T-helper 1 cell treated with Interleukin-12 subunit alpha and Interleukin-12 subunit beta and Interleukin-4 antibody, amounts not matched to agents 30 μg/mL and 1 μg/mL, for 36 hours (primary cell): ENCODE measurements around the gene ALOX5.
A peak's percentile ranks its signal among the peaks of the same experiment; 100 is the strongest.
"Not testable (repeated sequence)": the region's sequence is repeated elsewhere in the genome, so short reads cannot be mapped to it uniquely, and the experiment has no call there.

Source experiments
- H3K27ac Mint-ChIP-seq: one replicate; pipeline ENCODE4 v1.8.0; 2021; ENCODE audit warnings: mild to moderate bottlenecking, mixed read lengths
- H3K27me3 Mint-ChIP-seq: one replicate; pipeline ENCODE4 v1.8.0; 2021; ENCODE audit warnings: low read depth, mixed read lengths
- H3K36me3 Mint-ChIP-seq: one replicate; pipeline ENCODE4 v1.8.0; 2021; ENCODE audit warnings: low read depth, mixed read lengths
- H3K4me1 Mint-ChIP-seq: one replicate; pipeline ENCODE4 v1.8.0; 2021; ENCODE audit warnings: low read depth, mixed read lengths
- H3K4me3 Mint-ChIP-seq: one replicate; pipeline ENCODE4 v1.8.0; 2021; ENCODE audit warnings: mild to moderate bottlenecking, moderate library complexity, mixed read lengths
- H3K9me3 Mint-ChIP-seq: one replicate; pipeline ENCODE4 v1.8.0; 2021; ENCODE audit warnings: mixed read lengths

Gene ALOX5

GRCh38 chr10:45461034-45461433, 87.0 kb downstream of the ALOX5 start:
- Mint-ChIP-seq H3K9me3 (no peaks in the 10 kb centered on the region), H3K27ac (peak overlapping the region; percentile 18), H3K4me1 (peaks cover 45% of the 10 kb centered on the region), H3K27me3 (no peaks in the 10 kb centered on the region), H3K36me3 (peaks cover 36% of the 10 kb centered on the region), H3K4me3 (no peak overlapping the region)

DNA sequence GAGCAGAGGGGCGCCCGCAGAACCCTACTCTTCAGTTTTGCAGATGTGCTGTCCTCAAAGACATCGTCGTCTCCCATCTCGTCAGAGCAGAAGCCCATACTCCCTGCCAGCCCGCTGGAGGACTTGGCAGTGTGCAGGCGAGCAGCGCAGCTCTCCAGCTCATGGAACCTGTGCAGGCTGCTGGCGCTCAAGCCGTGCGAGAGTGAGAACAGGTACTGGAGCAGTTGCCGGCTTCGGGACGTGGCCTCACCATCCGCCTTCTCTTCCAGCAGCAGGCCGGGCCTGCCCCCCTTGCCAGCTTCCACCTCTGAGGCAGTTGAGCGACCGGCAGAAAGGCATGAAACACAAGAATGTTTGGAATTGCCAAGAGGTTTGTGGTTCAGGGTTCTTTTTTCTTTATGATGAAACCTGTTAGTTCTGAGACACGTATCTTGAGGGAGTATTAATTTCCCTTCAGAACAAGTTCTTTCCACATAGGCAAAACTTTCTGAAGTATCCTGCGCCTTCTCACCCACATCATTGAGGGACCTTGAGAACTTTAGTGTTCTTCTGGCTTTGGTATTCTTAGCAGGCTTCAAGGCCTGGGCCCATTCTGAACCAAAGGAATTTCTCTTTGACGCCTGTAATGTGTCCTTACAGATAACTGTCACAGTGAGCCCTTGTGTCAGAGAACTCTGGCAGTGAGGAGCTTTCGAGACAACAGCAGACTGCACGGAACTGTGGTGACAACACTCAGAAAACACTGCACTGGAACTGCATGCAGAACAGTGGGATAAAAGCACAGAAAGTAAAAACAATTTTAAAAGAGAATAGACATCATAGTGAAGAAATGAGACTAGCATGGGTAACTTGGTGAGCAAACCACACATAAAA, 89.5 kb downstream of the ALOX5 start:
- Mint-ChIP-seq H3K27ac (peak overlapping the region; percentile 39), H3K9me3 (no peaks in the 10 kb centered on the region), H3K4me1 (peaks cover 43% of the 10 kb centered on the region), H3K27me3 (no peaks in the 10 kb centered on the region), H3K36me3 (peaks cover 25% of the 10 kb centered on the region), H3K4me3 (no peak overlapping the region)

DNA sequence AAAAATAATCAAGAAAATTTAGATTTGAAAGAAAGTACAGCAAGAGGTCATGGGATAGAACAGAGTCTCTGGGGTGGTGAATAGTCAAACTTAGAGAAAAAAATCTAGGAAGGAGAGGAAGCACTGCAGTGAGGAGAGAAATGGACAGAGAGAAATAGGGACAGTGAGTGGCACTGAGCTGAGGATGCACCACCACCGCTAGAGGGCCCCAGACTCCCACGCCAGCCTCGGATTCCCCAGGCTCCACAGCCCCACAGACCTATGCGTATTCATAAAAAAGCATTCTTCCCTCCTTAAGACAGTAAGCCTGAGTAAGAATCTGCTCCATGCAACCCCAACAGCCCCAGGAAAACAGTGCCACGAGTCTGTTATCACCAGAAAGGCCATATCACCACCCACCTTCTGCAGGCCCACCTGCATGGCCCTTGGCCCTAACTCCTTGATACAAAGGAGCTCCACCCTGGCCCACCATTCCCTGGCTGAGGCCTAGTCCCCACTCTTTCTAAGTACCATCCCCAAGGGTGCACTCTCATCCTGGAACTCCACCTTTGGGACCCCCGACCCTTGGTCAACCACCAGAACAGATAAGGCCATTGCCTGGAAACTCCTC, 91.0 kb downstream of the ALOX5 start:
- peaks cover 49% of the 10 kb centered on the region for H3K4me1 Mint-ChIP-seq

DNA sequence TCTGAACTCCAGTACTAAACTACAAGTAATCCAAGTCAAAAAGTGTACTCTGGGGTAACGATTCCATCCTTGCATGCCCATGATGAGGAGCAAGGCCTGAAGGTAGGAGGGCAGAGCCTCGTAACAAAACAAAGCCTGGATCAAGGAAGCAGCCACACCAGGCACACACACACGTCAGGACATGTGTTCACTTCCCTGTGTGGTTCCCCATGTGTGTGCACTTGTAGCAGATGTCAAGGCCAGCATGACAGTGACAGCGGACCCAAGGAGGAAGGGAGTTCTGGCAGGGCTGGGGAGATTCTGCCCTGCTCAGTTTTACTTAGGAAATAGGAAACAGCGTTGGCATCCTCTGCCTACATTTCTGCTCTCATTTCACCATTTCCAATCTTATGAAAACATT, 92.8 kb downstream of the ALOX5 start:
- Mint-ChIP-seq H3K4me3 (no peak overlapping the region), H3K4me1 (peaks cover 48% of the 10 kb centered on the region), H3K9me3 (no peaks in the 10 kb centered on the region), H3K36me3 (peaks cover 6% of the 10 kb centered on the region), H3K27me3 (no peaks in the 10 kb centered on the region), H3K27ac (no peak overlapping the region)

More for the DNA sequence above, 91.0 kb downstream of the ALOX5 start:
- H3K27me3 Mint-ChIP-seq, result no peaks in the 10 kb centered on the region
- H3K9me3 Mint-ChIP-seq, result no peaks in the 10 kb centered on the region
- no peak overlapping the region for H3K4me3 Mint-ChIP-seq
- H3K27ac Mint-ChIP-seq, result no peak overlapping the region
- peaks cover 11% of the 10 kb centered on the region for H3K36me3 Mint-ChIP-seq

- Mint-ChIP-seq H3K9me3 (no peaks in the 10 kb centered on the region), H3K27ac (no peak overlapping the region), H3K4me1 (peaks cover 41% of the 10 kb centered on the region), H3K4me3 (no peak overlapping the region), H3K36me3 (peaks cover 4% of the 10 kb centered on the region), H3K27me3 (no peaks in the 10 kb centered on the region)
These were observed 94.1 kb downstream of the ALOX5 start for GRCh38 chr10:45468079-45468478.

DNA sequence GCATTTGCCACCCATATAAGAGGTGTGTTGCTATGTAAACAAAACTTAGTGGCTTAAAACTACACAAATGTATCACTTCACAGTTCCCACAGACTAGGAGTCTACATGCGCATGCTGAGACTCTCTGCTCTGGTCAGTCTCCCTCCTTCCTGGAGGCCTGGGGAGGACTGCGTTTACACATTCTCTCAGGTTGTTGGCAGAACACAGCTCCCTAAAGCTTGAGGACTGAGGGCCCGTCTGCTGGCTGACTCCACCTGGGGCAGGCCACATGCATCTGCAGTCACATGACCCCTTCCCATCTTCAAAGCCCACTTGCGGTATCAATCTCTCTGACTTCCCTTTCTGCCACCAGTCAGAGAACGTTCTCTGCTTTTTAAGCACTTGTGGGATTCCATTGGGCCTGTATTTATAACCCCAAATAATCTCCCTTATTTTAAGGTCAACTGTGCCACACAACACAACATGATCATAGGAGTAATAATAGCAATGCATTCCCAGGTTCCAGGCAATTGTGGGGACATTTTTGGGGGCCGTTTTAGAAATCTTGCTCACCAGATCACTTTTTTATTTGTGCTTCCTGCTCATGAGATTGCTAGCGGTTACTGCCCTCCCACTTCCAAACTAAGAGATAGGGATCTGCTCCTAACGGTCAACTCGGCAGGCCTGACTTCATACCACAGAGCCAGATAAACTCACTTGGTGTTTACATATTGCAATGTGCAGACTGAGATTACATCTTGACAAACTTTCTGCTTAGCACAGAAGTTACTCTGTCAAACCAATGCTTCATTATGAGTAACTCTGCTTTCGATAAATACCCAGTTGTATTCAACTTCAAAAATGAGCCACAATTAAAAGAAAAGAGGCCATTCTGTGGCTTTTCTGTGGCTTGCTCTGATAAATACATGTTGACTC, 96.3 kb downstream of the ALOX5 start:
- H3K27me3 Mint-ChIP-seq, result no peaks in the 10 kb centered on the region
- peak overlapping the region; percentile 39 for H3K4me3 Mint-ChIP-seq
- H3K4me1 Mint-ChIP-seq, result peaks cover 28% of the 10 kb centered on the region
- peak overlapping the region; percentile 83 for H3K27ac Mint-ChIP-seq
- H3K36me3 Mint-ChIP-seq, result peaks cover 4% of the 10 kb centered on the region
- no peaks in the 10 kb centered on the region for H3K9me3 Mint-ChIP-seq

- Mint-ChIP-seq H3K4me1 (peaks cover 26% of the 10 kb centered on the region), H3K36me3 (peaks cover 9% of the 10 kb centered on the region), H3K27me3 (no peaks in the 10 kb centered on the region), H3K9me3 (peaks cover 7% of the 10 kb centered on the region), H3K4me3 (no peak overlapping the region), H3K27ac (peak overlapping the region; percentile 83)
These were observed 97.0 kb downstream of the ALOX5 start for GRCh38 chr10:45471059-45471458.

- Mint-ChIP-seq H3K27ac (no peak overlapping the region), H3K4me1 (peaks cover 24% of the 10 kb centered on the region), H3K27me3 (no peaks in the 10 kb centered on the region), H3K4me3 (no peak overlapping the region), H3K36me3 (peaks cover 10% of the 10 kb centered on the region), H3K9me3 (peaks cover 14% of the 10 kb centered on the region)
These were observed 97.7 kb downstream of the ALOX5 start for GRCh38 chr10:45471531-45472310.

DNA sequence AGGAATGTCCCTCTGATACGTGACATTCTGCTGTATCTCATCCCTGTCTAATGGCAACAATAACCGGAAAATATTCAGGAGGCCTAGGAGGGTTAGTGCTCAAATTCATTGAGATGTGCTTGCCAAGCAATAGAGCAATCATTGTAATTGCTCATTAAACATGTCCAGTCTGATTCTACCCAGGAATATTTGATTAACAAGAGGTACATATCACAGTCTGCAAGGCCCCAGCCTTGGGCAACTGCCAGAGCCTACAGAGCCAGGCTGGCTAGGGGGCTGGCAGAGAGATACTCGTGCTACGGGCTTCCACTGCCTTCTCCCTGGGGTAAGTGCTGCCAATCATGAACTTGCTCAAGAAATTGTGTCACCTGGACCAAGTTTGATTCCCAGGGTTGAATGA, 99.1 kb downstream of the ALOX5 start:
- no peak overlapping the region for H3K27ac Mint-ChIP-seq
- no peak overlapping the region for H3K4me3 Mint-ChIP-seq
- H3K27me3 Mint-ChIP-seq, result no peaks in the 10 kb centered on the region
- H3K9me3 Mint-ChIP-seq, result peaks cover 28% of the 10 kb centered on the region
- H3K4me1 Mint-ChIP-seq, result peaks cover 24% of the 10 kb centered on the region
- H3K36me3 Mint-ChIP-seq, result peaks cover 11% of the 10 kb centered on the region

DNA sequence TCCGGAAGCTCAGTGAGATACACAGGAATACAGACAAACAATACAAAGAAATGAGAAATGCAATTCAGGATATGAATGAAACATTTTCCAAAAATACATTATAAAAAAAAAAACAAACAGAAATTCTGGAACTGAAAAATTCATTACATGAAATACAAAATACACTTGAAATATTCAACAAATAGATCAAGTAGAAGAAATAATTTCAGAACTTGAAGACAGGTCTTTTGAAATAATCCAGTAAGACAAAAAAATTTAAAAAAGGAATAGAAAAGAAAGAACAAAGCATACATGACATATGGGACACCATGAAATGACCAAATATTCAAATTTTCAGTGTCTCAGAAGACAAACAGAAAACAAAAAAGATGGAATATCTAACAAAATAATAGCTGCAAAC, 102.5 kb downstream of the ALOX5 start:
- Mint-ChIP-seq H3K4me1 (peaks cover 7% of the 10 kb centered on the region), H3K9me3 (peaks cover 46% of the 10 kb centered on the region), H3K27ac (no peak overlapping the region), H3K27me3 (no peaks in the 10 kb centered on the region), H3K4me3 (no peak overlapping the region), H3K36me3 (peaks cover 16% of the 10 kb centered on the region)

- Mint-ChIP-seq H3K27ac (no peak overlapping the region), H3K36me3 (peaks cover 22% of the 10 kb centered on the region), H3K4me1 (peaks cover 2% of the 10 kb centered on the region), H3K4me3 (no peak overlapping the region), H3K9me3 (peaks cover 46% of the 10 kb centered on the region), H3K27me3 (no peaks in the 10 kb centered on the region)
These were observed 106.3 kb downstream of the ALOX5 start for GRCh38 chr10:45480294-45480693.

DNA sequence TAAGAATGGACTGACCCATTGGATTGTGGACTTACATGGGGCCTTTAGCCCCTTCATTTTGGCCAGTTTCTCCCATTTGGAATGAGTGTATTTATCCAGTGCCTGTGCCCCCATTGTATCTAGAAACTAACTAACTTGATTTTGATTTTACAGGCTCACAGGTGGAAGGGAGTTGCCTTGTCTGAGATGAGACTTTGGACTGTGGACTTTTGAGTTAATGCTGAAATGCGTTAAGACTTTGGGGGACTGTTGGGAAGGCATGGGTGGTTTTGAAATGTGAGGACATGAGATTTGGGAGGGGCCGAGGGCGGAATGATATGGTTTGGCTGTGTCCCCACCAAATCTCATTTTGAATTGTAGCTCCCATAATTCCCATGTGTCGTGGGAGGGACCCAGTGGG, 107.1 kb downstream of the ALOX5 start:
- H3K27ac Mint-ChIP-seq, H3K27me3 Mint-ChIP-seq, H3K4me1 Mint-ChIP-seq, H3K4me3 Mint-ChIP-seq: not testable (repeated sequence)
- Mint-ChIP-seq H3K9me3 (peaks cover 38% of the 10 kb centered on the region), H3K36me3 (peaks cover 17% of the 10 kb centered on the region)

GRCh38 chr10:45483002-45483401, 109.0 kb downstream of the ALOX5 start:
- Mint-ChIP-seq H3K36me3 (peaks cover 16% of the 10 kb centered on the region), H3K9me3 (peaks cover 19% of the 10 kb centered on the region), H3K27ac (no peak overlapping the region), H3K27me3 (no peaks in the 10 kb centered on the region), H3K4me3 (no peak overlapping the region), H3K4me1 (peaks cover 2% of the 10 kb centered on the region)

DNA sequence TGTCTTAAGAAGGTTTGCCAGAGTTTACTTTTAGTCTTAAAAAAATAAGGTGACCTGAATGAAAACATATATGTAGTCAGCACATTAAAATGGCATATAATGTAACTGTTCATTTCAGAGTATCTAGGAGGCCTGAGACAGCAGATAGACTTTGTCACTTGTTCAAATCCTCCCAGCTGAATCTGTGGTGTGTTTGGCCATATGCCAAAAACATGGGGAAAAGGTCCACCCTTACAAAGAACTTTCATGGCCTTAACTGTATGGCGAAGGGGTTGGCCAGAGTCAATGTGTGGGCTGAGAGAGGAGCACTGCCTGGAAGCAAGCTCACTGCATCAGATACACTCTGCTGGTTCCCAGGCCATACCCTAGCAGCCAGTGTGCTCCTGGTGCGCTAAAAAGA, 113.7 kb downstream of the ALOX5 start:
- Mint-ChIP-seq H3K4me1 (no peaks in the 10 kb centered on the region), H3K9me3 (peaks cover 3% of the 10 kb centered on the region), H3K36me3 (peaks cover 14% of the 10 kb centered on the region), H3K27ac (no peak overlapping the region), H3K27me3 (no peaks in the 10 kb centered on the region), H3K4me3 (no peak overlapping the region)
